PC-9 (cell line): ENCODE results near the gene FAM98B. TPM values are rescaled to one million over a fixed set of nuclear protein-coding genes. Genes with fewer than 3 reads are reported as not detected.

Experiments used
- BruUV-seq: library from RNA; stranded (reverse); fragments of 400-500 nt; replicated peaks from 2 replicates; lab custom pipeline; 2021; lab: Mats Ljungman, UMichigan
- CTCF ChIA-PET: fragments of 300-600 bp; sonication (Branson Sonifier 250); formaldehyde crosslinking; loops from one replicate; lab custom pipeline; 2022; ENCODE audit warnings: antibody characterized with exemption; lab: Charles Lee
- POLR2A ChIA-PET: fragments of 300-600 bp; sonication (Branson Sonifier 250); formaldehyde crosslinking; loops from one replicate; lab custom pipeline; 2022; ENCODE audit warnings: antibody characterized with exemption; ENCODE audit not compliant: unreplicated experiment; lab: Charles Lee
- DNase-seq, 2 experiments: peaks; one replicate each; pipeline versions ENCODE4 v3.0.0 to v3.0.0-alpha.2; 2015 to 2022; ENCODE audit warnings: mixed read lengths in 1 of 2
- H2AFZ ChIP-seq: fragments of 200-600 bp; sonication (generic); 2 replicates; pipeline ENCODE4 v1.8.1; 2017; ENCODE audit warnings: antibody characterized with exemption
- H3F3A ChIP-seq: fragments of 200-600 bp; sonication (generic); 2 replicates; pipeline ENCODE4 v1.8.1; 2017; ENCODE audit warnings: antibody characterized with exemption, mild to moderate bottlenecking, low read depth; ENCODE audit not compliant: insufficient read depth
- H3K27ac ChIP-seq: fragments of 200-600 bp; sonication (generic); 2 replicates; pipeline ENCODE4 v1.6.1; 2016; ENCODE audit warnings: mixed run types
- H3K27me3 ChIP-seq: fragments of 200-600 bp; sonication (generic); 2 replicates; pipeline ENCODE4 v1.6.1; 2016; ENCODE audit warnings: low read depth, mixed run types; ENCODE audit not compliant: insufficient read depth
- H3K36me3 ChIP-seq: fragments of 200-600 bp; sonication (generic); 2 replicates; pipeline ENCODE4 v1.6.1; 2016; ENCODE audit warnings: low read depth, mixed run types
- H3K4me1 ChIP-seq: fragments of 200-600 bp; sonication (generic); replicated peaks from 2 replicates; pipeline ENCODE4 v1.6.1; 2016; ENCODE audit warnings: mixed run types; ENCODE audit not compliant: insufficient read depth
- H3K4me2 ChIP-seq: fragments of 200-600 bp; sonication (generic); 2 replicates; pipeline ENCODE4 v1.6.1; 2017; ENCODE audit warnings: mixed run types
- H3K4me3 ChIP-seq: fragments of 200-600 bp; sonication (generic); 2 replicates; pipeline ENCODE4 v1.6.1; 2016; ENCODE audit warnings: mixed run types
- H3K79me2 ChIP-seq: fragments of 200-600 bp; sonication (generic); 2 replicates; pipeline ENCODE4 v1.6.1; 2017; ENCODE audit warnings: low read depth, mixed run types
- H3K9me2 ChIP-seq: fragments of 200-600 bp; sonication (generic); 2 replicates; pipeline ENCODE4 v1.8.1; 2017; ENCODE audit warnings: mild to moderate bottlenecking; ENCODE audit not compliant: insufficient read depth
- H3K9me3 ChIP-seq: fragments of 200-600 bp; sonication (generic); 2 replicates; pipeline ENCODE4 v1.8.1; 2016; ENCODE audit warnings: low read depth; ENCODE audit not compliant: insufficient read depth
- H4K20me1 ChIP-seq: fragments of 200-600 bp; sonication (generic); 2 replicates; pipeline ENCODE4 v1.8.1; 2017; ENCODE audit not compliant: insufficient read depth
- EZH2 ChIP-seq: fragments of 200-600 bp; sonication (generic); IDR thresholded peaks from 2 replicates; pipeline ENCODE4 v1.8.0; 2017; ENCODE audit warnings: antibody characterized with exemption, low read depth
- intact Hi-C: fragments of 100-400 bp; cut with micrococcal nuclease; formaldehyde crosslinking; loops from one replicate; pipeline ENCODE4 v1.10.0; 2022; ENCODE audit not compliant: unreplicated experiment
- total RNA-seq: library from RNA; stranded (reverse); gene quantifications from 2 replicates; pipeline ENCODE4 v1.2.3, GENCODE V29; 2021
- TF ChIP-seq, protein P1 (sequence below): fragments of 200-600 bp; sonication (generic); conservative IDR thresholded peaks from 2 replicates; pipeline ENCODE4 v1.6.1; 2017; ENCODE audit warnings: mixed run types, antibody characterized with exemption, mild to moderate bottlenecking, moderate library complexity

FAM98B gene
- total RNA-seq, 1 experiment from 2014 or later, result 34.7 TPM

DNA sequence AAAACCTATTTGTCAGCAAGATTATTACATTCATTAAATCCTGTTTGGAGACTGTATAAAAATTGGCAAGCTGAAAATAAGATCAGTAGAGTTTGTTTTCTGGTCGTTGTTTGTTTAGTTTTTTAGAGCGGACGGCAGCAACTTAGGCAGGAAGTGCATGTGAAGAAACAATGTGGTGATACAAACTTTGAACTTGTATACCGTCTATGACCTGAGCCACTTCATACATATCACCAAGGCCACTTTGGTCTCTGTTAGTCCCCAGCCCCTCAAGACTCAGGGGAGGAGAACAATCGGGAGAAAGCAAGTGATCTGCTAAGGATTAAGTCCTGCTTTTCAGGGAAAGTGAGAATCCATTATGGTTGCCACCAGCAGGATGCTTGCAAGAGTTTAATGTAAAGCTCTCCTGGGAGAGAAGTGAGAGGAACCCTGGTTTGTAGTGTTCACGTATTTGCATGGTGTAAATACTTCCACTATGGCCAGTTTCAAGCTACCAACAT, 79.5 kb downstream of the FAM98B start:
- H3K4me3 ChIP-seq, result no peak overlapping the region
- ChIA-PET CTCF (no interaction called here), POLR2A (no interaction called here)
- H3K27me3 ChIP-seq, result no peaks in the 10 kb centered on the region
- no peaks in the 10 kb centered on the region for H4K20me1 ChIP-seq
- TF ChIP-seq EZH2, result no peak
- no peaks in the 10 kb centered on the region for H3K4me1 ChIP-seq
- H3F3A ChIP-seq, result no peaks in the 10 kb centered on the region
- intact Hi-C loops, result no loop called here
- no peaks in the 10 kb centered on the region for H3K36me3 ChIP-seq
- BruUV-seq, result no TSS peak
- no peak overlapping the region for H2AFZ ChIP-seq
- no peaks in the 10 kb centered on the region for H3K9me3 ChIP-seq
- no peaks in the 10 kb centered on the region for H3K79me2 ChIP-seq
- no peak overlapping the region for H3K27ac ChIP-seq
- H3K9me2 ChIP-seq, result no peaks in the 10 kb centered on the region
- DNase-seq, result no peak
- no peak overlapping the region for H3K4me2 ChIP-seq

DNA sequence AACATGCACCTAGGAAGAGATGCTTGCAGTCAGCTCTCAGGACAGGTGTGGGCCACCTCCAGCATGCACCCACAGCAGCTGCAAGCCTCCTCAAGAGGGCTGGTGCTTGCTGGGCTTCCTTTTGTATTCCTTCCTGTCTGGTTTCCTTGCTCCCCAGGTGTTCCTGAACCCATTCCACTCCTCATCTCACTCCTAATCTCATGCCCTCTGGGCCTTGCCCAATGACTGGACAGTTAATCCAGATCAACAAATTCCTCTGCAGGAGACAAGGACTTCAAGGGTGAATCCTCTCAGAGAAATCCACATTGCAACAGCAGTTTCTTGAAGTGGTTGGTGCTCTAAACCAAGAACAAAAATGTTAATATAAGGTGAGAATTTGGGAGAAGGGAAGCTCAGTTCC, 80.0 kb downstream of the FAM98B start:
- Histone ChIP-seq H2AFZ (no peak overlapping the region), H3K9me3 (no peaks in the 10 kb centered on the region), H3K27me3 (no peaks in the 10 kb centered on the region), H4K20me1 (no peaks in the 10 kb centered on the region), H3K79me2 (no peaks in the 10 kb centered on the region), H3K4me3 (no peak overlapping the region), H3K36me3 (no peaks in the 10 kb centered on the region), H3F3A (no peaks in the 10 kb centered on the region), H3K9me2 (no peaks in the 10 kb centered on the region), H3K27ac (no peak overlapping the region), H3K4me2 (no peak overlapping the region), H3K4me1 (no peaks in the 10 kb centered on the region)
- POLR2A ChIA-PET, result no interaction called here
- no TSS peak for BruUV-seq
- DNase-seq, result no peak
- CTCF ChIA-PET, result no interaction called here
- TF ChIP-seq, protein P1, sequence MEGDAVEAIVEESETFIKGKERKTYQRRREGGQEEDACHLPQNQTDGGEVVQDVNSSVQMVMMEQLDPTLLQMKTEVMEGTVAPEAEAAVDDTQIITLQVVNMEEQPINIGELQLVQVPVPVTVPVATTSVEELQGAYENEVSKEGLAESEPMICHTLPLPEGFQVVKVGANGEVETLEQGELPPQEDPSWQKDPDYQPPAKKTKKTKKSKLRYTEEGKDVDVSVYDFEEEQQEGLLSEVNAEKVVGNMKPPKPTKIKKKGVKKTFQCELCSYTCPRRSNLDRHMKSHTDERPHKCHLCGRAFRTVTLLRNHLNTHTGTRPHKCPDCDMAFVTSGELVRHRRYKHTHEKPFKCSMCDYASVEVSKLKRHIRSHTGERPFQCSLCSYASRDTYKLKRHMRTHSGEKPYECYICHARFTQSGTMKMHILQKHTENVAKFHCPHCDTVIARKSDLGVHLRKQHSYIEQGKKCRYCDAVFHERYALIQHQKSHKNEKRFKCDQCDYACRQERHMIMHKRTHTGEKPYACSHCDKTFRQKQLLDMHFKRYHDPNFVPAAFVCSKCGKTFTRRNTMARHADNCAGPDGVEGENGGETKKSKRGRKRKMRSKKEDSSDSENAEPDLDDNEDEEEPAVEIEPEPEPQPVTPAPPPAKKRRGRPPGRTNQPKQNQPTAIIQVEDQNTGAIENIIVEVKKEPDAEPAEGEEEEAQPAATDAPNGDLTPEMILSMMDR, result no peak
- TF ChIP-seq EZH2, result no peak
- intact Hi-C loops, result no loop called here

DNA sequence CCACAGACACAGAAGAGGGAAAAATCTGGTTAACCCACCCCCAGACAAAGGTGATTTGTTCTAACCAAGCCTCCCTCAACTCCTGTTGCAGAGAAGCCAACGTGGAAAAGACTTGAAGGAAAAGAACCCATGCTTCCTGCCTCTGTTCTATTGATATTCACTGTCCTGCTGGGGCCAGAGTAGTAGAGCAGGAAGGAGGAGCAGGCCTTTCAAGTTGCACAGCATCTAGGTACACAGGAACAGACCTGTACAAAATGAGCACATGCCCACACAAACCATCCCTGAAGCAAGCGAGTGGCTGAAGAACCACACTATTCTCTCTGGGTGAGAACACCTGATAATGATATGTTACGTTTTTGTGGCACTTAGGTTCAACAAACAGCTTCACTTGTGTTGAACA, 80.8 kb downstream of the FAM98B start:
- Histone ChIP-seq H2AFZ (no peak overlapping the region), H3K4me2 (no peak overlapping the region), H3K27ac (no peak overlapping the region), H3K9me3 (no peaks in the 10 kb centered on the region), H3K4me3 (no peak overlapping the region), H3K4me1 (no peaks in the 10 kb centered on the region), H4K20me1 (no peaks in the 10 kb centered on the region), H3K9me2 (no peaks in the 10 kb centered on the region), H3K27me3 (no peaks in the 10 kb centered on the region), H3K36me3 (no peaks in the 10 kb centered on the region), H3K79me2 (no peaks in the 10 kb centered on the region), H3F3A (no peaks in the 10 kb centered on the region)
- no peak for TF ChIP-seq EZH2
- TF ChIP-seq, protein P1, result no peak
- DNase-seq, result no peak
- ChIA-PET POLR2A (no interaction called here), CTCF (no interaction called here)
- intact Hi-C loops, result no loop called here
- BruUV-seq, result no TSS peak

DNA sequence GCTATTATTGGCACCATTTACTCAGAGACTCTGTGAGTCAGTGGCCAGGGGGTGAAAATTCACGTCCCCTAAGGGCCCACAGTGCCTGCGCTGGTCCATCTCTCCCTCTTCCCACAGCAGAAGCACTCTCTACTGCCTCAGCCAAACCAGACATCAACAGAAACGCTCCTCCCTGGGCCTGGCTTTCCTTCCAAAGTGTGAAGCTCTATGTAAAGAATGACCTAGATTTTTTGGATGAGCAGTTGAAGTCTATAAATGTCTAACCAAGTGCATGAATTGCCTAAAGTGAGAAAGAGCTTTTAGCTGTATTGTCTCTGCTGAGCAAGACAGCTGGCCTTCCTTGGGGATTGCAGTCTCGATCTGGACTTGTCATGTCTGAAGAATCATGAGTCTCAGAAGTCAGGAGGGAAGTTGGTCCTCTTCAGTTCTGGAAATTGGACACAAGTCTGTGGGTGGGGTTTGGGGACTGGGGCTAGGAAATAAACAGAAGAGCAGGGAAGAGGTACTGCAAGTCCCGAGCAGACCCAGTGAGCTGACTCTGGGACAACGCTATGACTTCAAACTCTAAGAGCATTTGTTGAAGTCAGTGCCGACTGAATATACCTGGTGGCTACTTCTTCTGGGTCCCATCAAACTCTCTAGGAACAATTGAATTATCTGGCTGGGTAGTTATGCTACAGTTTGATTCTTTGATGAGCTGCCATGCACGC, 81.7 kb downstream of the FAM98B start:
- H3K27me3 ChIP-seq, result no peaks in the 10 kb centered on the region
- TF ChIP-seq EZH2, result no peak
- TF ChIP-seq, protein P1, result no peak
- no peak overlapping the region for H2AFZ ChIP-seq
- no peak for DNase-seq
- H3K27ac ChIP-seq, result no peak overlapping the region
- H3K4me2 ChIP-seq, result no peak overlapping the region
- CTCF ChIA-PET, result no interaction called here
- BruUV-seq, result no TSS peak
- intact Hi-C loops, result no loop called here
- no peaks in the 10 kb centered on the region for H3K36me3 ChIP-seq
- no peak overlapping the region for H3K4me3 ChIP-seq
- H3K9me3 ChIP-seq, result no peaks in the 10 kb centered on the region
- H3F3A ChIP-seq, result no peaks in the 10 kb centered on the region
- no peaks in the 10 kb centered on the region for H3K79me2 ChIP-seq
- no peaks in the 10 kb centered on the region for H3K9me2 ChIP-seq
- no peaks in the 10 kb centered on the region for H4K20me1 ChIP-seq
- H3K4me1 ChIP-seq, result no peaks in the 10 kb centered on the region
- POLR2A ChIA-PET, result no interaction called here
